ENCODE measurements around the gene NCOR2. TPM values are rescaled to one million over a fixed set of nuclear protein-coding genes. Genes with fewer than 3 reads are reported as not detected.

The NCOR2 gene
- total and polyA plus RNA-seq, 2 donors (not counting 1 experiment from before 2014, with no cell fraction given) = 25.9 to 144 TPM

- Histone ChIP-seq H3K4me1 (ENCODE audit: control insufficient read depth in 2 of 2, insufficient read depth in 2 of 2, low read length in 2 of 2) (peaks cover 24 to 49% of the 10 kb centered on the region in 2 donors), H2AFZ (ENCODE audit: insufficient read depth, low read depth, low read length, poor library complexity, severe bottlenecking) (peak overlapping the region; percentile 72), H3K27me3 (replicated peaks in 1 of 4; ENCODE audit: control extremely low read depth in 1 of 4, control insufficient read depth in 3 of 4, insufficient read depth in 4 of 4, low read length in 3 of 4) (no peaks in the 10 kb centered on the region), H4K20me1 (ENCODE audit: control insufficient read depth, insufficient read depth, low read length, poor library complexity, severe bottlenecking) (peaks cover 55% of the 10 kb centered on the region), H3K27ac (ENCODE audit: low read length in 2 of 2) (peak overlapping the region; percentile 79 to 87), H3K79me2 (ENCODE audit: control insufficient read depth, insufficient read depth, low read length) (peaks cover 61% of the 10 kb centered on the region), H3K36me3 (replicated peaks in 1 of 2; ENCODE audit: control extremely low read depth in 1 of 2, control insufficient read depth in 1 of 2, extremely low read depth in 1 of 2, insufficient read depth in 2 of 2, low read length in 1 of 2) (no peaks in the 10 kb centered on the region), H3K9ac (ENCODE audit: low read length) (peak overlapping the region; percentile 91), H3K4me3 (ENCODE audit: control extremely low read depth in 1 of 5, extremely low read depth in 1 of 5, insufficient read depth in 1 of 5, low read depth in 2 of 5, low read length in 4 of 5) (peak overlapping the region; percentile 65 to 99 (median 85)), H3K4me2 (replicated peaks; ENCODE audit: low read depth, low read length, poor library complexity, severe bottlenecking) (peak overlapping the region; percentile 98), H3K9me3 (ENCODE audit: control extremely low read depth in 1 of 3, control insufficient read depth in 2 of 3, insufficient read depth in 1 of 3, low read length in 2 of 3) (no peaks in the 10 kb centered on the region)
- H3K4me3 Mint-ChIP-seq = peak overlapping the region; percentile 96
- DNase-seq (peak; percentile 77), ATAC-seq (ENCODE audit: low read depth) (peak; percentile 31)
- ChIA-PET POLR2A (interaction anchor here (0.7 to 1.5 kb wide), 3 partner anchors 11 to 497 kb away, joined by 3 to 5 read pairs (median 3); no protein-coding TSS in a partner anchor), CTCF (interaction anchor here (0.6 kb wide), 1 partner anchor 182 kb away, joined by 3 read pairs; no protein-coding TSS in a partner anchor)
- WGBS (ENCODE audit: insufficient coverage) = under 1% methylated on average over 54 of the region's 56 CpGs
- no peaks in the 10 kb centered on the region for H3K9me3 Mint-ChIP-seq (ENCODE audit: insufficient read depth)
- TF ChIP-seq EZH2 (IDR thresholded peaks at IDR 0.05; ENCODE audit: borderline replicate concordance, insufficient read depth, low read depth, low read length, poor library complexity, severe bottlenecking) (no peak), CTCF (IDR thresholded peaks at IDR 0.05) (no peak)
- peaks cover 47% of the 10 kb centered on the region for H3K4me1 Mint-ChIP-seq
- no peaks in the 10 kb centered on the region for H3K27me3 Mint-ChIP-seq
- intact Hi-C loops (cut with micrococcal nuclease) = loop anchor here (5.0 to 10.0 kb wide), 3 partner anchors 146 to 358 kb away; no protein-coding TSS in a partner anchor
- H3K27ac Mint-ChIP-seq = peak overlapping the region; percentile 90
Measured at GRCh38 chr12:124566161-124566996, 1.0 kb downstream of the NCOR2 start.

Measured in B cell (primary cell).